GM18508 (cell line): ENCODE data around the gene NPLOC4.

Source experiments
- ATAC-seq: cut with Tn5 transposase; IDR thresholded peaks from one replicate; pipeline ENCODE4 v1.9.1; 2021; ENCODE audit warnings: moderate number of reproducible peaks; ENCODE audit not compliant: insufficient read depth, unreplicated experiment

The NPLOC4 gene

DNA sequence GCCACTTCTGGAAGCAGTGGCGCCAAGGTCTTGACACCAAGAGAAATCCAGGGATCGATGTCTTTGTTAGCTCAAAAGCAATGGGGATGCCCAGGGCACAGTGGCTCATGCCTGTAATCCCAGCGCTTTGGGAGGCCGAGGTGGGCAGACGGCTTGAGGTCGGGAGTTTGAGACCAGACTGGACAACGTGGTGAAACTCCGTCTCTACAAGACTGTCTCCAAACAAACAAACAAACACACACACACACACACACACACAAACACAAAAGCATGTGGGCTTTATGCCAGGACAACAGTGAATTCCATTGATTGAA lies 62.3 kb downstream of the NPLOC4 start:
- ATAC-seq, result no peak

DNA sequence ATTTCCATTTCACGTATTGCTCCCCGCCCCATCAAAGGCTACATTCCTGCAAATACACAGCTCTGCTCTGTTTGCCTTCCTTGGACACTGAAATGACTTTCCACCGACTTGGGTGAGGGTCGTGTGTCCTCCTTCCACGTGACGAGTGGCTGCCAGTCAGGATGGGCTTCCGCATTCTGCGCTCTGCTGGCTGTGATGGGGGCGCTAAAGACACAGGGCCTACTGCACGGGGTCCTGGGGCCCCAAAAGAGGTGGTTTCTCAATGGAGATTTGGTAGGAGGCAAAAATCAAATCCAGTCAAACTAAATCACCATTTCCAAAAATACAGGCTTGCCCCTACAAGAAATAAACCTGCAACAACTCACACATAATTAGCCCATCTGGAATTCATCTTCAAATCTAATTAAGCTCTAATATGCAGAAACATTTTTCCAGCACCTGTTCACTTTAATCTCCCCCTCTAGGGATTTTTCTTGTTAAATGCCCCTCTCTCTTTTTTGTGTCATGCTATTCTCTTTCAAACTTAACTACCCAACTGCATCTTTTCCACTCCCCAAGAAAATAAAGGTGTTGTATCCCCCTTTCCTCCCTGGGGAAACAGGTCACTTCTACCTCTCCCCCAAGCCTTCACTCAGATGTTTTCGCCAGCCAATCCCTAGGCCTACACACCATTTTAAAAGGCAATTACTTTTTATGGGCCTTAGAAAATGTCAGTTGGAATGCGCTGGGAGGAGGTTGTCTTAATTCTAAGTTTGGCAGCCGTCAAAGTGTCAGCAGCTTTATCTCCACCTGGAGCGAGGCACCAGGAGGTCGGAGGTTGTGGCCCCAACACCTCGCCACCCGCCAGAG lies 62.9 kb downstream of the NPLOC4 start:
- ATAC-seq, result no peak

DNA sequence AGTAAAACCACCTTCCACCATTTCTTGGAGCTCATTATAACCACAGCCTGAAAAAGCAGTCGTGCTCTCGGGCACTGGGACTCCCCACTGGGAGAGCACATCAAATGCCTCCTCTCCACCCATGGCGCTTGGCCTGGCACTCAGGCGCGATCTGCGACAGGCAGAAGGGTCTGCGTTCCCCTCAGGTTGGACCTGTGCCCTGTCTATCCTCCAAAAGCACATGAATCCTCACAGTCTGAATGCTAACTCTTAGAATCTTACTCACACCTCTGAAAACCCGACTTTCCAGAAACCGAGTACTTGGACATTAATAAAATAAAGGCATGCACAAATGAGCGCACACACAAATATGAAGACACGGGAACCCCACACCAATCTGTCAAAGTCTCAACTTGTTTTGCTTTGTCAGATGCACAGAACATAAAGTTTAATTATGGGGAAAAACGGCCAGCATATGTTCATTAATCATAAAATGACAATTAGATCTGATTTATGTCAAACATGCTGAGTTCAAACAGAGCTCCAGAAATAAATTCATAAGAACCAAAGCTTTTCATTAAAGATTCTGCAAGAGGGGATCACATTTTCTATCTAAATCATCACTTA lies 64.2 kb downstream of the NPLOC4 start:
- ATAC-seq, result no peak

DNA sequence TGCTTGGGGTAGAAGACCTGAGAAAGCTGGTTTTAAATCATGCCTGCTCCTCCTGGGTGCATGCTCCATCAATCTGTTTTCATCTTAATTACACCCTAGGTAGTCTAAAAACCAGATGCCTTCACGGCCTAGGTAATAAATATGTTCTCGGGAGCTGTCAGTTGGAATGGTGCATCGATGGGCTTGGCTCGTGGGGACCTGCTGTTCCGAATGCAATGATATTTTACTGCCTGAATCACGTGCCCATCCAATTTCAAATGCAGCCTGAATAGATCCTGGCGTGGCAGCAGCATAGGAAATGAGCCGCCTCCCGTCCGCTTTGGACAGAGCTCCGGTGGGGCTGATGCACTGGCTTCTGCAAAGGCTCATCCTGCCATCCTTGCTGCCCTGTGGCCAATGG lies 65.9 kb downstream of the NPLOC4 start:
- ATAC-seq, result no peak

GRCh38 chr17:81569986-81570514 lies 66.9 kb downstream of the NPLOC4 start:
- no peak for ATAC-seq

- no peak for ATAC-seq
These were observed 68.5 kb downstream of the NPLOC4 start for GRCh38 chr17:81568416-81568815.

GRCh38 chr17:81567191-81567590 lies 69.7 kb downstream of the NPLOC4 start:
- no peak for ATAC-seq

GRCh38 chr17:81566461-81567126 lies 70.3 kb downstream of the NPLOC4 start:
- no peak for ATAC-seq

- ATAC-seq, result no peak
These were observed 71.7 kb downstream of the NPLOC4 start for GRCh38 chr17:81565231-81565630.

DNA sequence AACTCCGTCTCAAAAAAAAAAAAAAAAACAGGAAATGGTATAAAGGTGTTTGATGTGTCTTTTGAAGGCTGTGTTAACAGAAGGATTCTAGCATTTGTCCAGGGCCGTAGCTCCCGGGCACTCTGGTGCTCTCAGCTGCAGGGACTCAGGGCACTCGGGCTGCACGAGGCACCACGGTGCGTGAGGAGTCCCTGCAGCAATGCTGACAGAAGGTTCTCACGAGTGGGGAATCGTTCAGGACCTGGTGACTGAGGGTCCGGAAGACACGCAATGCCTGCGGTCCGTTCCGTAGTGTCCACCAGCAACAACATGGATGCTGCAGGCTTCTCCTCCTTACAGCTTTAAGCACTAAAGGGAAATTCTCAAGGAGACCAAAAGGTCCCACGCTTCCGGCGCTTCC lies 72.1 kb downstream of the NPLOC4 start:
- no peak for ATAC-seq

GRCh38 chr17:81563861-81564586 lies 72.9 kb downstream of the NPLOC4 start:
- ATAC-seq, result no peak

- ATAC-seq, result no peak
These were observed 75.4 kb downstream of the NPLOC4 start for GRCh38 chr17:81561494-81561885.

DNA sequence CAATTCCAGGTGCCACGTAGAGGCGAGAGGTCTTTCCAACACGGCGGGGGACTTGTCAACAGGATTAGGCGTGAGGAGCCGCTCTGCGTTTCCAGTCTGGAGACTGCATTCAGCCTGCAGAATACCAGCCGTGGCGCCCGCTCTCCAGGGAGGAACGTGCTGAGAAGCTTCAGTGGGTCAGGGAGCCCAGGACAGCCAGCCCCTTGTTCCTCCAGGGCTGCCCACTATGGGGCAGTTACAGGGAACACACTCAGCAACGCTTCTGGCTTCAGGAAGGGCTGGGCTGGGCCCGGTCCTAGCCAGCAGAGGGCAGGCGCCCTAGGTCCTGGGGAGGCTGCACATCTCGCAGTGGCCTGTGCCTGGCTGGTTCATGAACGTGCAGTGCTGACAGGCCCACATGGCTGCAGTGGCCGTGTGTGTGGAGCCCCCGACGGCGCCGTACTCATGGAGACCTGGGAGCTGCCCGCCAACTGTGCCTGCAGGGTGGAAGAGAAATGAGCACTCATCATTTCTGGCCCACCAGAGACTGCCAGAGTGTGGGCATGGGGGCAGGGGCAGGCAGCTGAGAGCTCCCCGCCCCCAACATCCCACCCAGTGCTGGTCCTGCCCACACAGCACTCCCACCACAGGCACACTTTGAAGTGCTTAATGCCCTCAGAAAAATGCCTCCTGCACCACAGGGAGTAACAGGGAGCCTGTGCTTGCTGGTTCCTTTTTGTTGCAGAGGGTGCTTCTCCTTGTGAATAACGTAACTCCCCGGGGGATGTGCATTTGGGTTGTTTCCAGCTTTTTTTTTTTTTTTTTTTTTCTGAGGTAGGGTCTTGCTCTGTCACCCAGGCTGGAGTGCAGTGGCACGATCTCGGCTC lies 77.7 kb downstream of the NPLOC4 start:
- ATAC-seq, result no peak

DNA sequence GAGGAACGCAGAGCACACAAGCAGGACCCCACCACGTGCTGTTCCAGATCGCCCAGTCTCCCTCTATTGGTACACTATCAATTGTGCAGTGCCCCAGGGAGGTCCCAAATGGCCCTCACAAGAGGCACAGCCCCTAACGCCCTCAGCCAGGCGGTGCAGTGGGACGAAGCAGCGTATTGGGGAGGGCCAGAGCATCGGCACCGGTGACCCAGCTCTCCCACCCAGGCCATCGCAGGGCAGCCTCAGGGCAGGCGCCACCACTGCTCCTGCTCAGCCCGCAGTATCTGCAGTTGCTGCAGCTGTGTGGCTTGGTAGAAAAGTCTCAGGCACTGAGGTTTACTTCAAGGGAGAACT lies 78.8 kb downstream of the NPLOC4 start:
- no peak for ATAC-seq

- ATAC-seq, result no peak
These were observed 79.4 kb downstream of the NPLOC4 start for GRCh38 chr17:81557276-81558114.

GRCh38 chr17:81556863-81557262 lies 80.0 kb downstream of the NPLOC4 start:
- ATAC-seq, result no peak

- no peak for ATAC-seq
These were observed 80.7 kb downstream of the NPLOC4 start for GRCh38 chr17:81556175-81556691.

- ATAC-seq, result no peak
These were observed 83.2 kb downstream of the NPLOC4 start for GRCh38 chr17:81553616-81554181.
